Measurements from ENCODE around the gene TP63. TPM values are rescaled to one million over a fixed set of nuclear protein-coding genes. Genes with fewer than 3 reads are reported as not detected.

Gene TP63
- total RNA-seq, 4 donors from 2014 or later, result not detected

GRCh38 chr3:189680723-189681122, 49.5 kb downstream of the TP63 start:
- Histone ChIP-seq H3K36me3 (no peaks in the 10 kb centered on the region), H3K4me1 (no peaks in the 10 kb centered on the region), H3K9me3 (no peaks in the 10 kb centered on the region), H3K4me3 (no peak overlapping the region), H3K27ac (no peak overlapping the region), H3K27me3 (no peaks in the 10 kb centered on the region)
- TF ChIP-seq CTCF (IDR thresholded peaks at IDR 0.05) (no peak), POLR2A (IDR thresholded peaks at IDR 0.05) (no peak)
- in situ Hi-C loops (cut with MboI; ENCODE audit: low pct_ligation_motif_present in 1 of 4, low pct_unique_long_range_greater_than_20kb in 1 of 4, low sequenced_read_pairs in 3 of 4) (no loop called here), intact Hi-C loops (cut with DNase I; ENCODE audit: low total_unique reads) (no loop called here)
- DNase-seq, result no peak

GRCh38 chr3:189683546-189684255, 52.5 kb downstream of the TP63 start:
- WGBS, 2 donors (ENCODE audit: low coverage in 1 of 2), result 78 to 84% methylated on average over 3 of the region's 3 CpGs
- intact Hi-C loops (cut with DNase I; ENCODE audit: low total_unique reads), result no loop called here
- in situ Hi-C loops (cut with MboI; ENCODE audit: low pct_ligation_motif_present in 1 of 4, low pct_unique_long_range_greater_than_20kb in 1 of 4, low sequenced_read_pairs in 3 of 4), result no loop called here
- H3K36me3 ChIP-seq, result no peaks in the 10 kb centered on the region
- no peak overlapping the region for H3K27ac ChIP-seq
- H3K4me3 ChIP-seq, result no peak overlapping the region
- H3K4me1 ChIP-seq, result no peaks in the 10 kb centered on the region
- TF ChIP-seq POLR2AphosphoS5 (IDR thresholded peaks at IDR 0.05) (no peak), EP300 (IDR thresholded peaks at IDR 0.05; ENCODE audit: low read depth) (no peak), CTCF (IDR thresholded peaks at IDR 0.05) (no peak), POLR2A (IDR thresholded peaks at IDR 0.05) (no peak)
- no peaks in the 10 kb centered on the region for H3K9me3 ChIP-seq
- no peak for DNase-seq
- no peaks in the 10 kb centered on the region for H3K27me3 ChIP-seq

GRCh38 chr3:189684317-189684716, 53.1 kb downstream of the TP63 start:
- 85 to 91% methylated on average over 2 of the region's 2 CpGs for WGBS, 2 donors (ENCODE audit: low coverage in 1 of 2)
- no peak for TF ChIP-seq CTCF (IDR thresholded peaks at IDR 0.05)
- no peak for TF ChIP-seq POLR2A (IDR thresholded peaks at IDR 0.05)
- TF ChIP-seq POLR2AphosphoS5 (IDR thresholded peaks at IDR 0.05), result no peak
- no peaks in the 10 kb centered on the region for H3K27me3 ChIP-seq
- intact Hi-C loops (cut with DNase I; ENCODE audit: low total_unique reads), result no loop called here
- H3K36me3 ChIP-seq, result no peaks in the 10 kb centered on the region
- no peak overlapping the region for H3K27ac ChIP-seq
- H3K4me3 ChIP-seq, result no peak overlapping the region
- DNase-seq, result no peak
- in situ Hi-C loops (cut with MboI; ENCODE audit: low pct_ligation_motif_present in 1 of 4, low pct_unique_long_range_greater_than_20kb in 1 of 4, low sequenced_read_pairs in 3 of 4), result no loop called here
- H3K9me3 ChIP-seq, result no peaks in the 10 kb centered on the region
- H3K4me1 ChIP-seq, result no peaks in the 10 kb centered on the region

GRCh38 chr3:189685291-189685690, 54.1 kb downstream of the TP63 start:
- intact Hi-C loops (cut with DNase I; ENCODE audit: low total_unique reads), result no loop called here

More at GRCh38 chr3:189685291-189685690, 54.1 kb downstream of the TP63 start:
- DNase-seq, result no peak
- Histone ChIP-seq H3K9me3 (no peaks in the 10 kb centered on the region), H3K4me1 (no peaks in the 10 kb centered on the region), H3K27ac (no peak overlapping the region), H3K4me3 (no peak overlapping the region), H3K36me3 (no peaks in the 10 kb centered on the region), H3K27me3 (no peaks in the 10 kb centered on the region)
- 74 to 83% methylated on average over 1 of the region's 1 CpG for WGBS, 2 donors (ENCODE audit: low coverage in 1 of 2)
- TF ChIP-seq POLR2AphosphoS5 (IDR thresholded peaks at IDR 0.05) (no peak), EP300 (IDR thresholded peaks at IDR 0.05; ENCODE audit: low read depth) (no peak), CTCF (IDR thresholded peaks at IDR 0.05) (no peak), POLR2A (IDR thresholded peaks at IDR 0.05) (no peak)
- in situ Hi-C loops (cut with MboI; ENCODE audit: low pct_ligation_motif_present in 1 of 4, low pct_unique_long_range_greater_than_20kb in 1 of 4, low sequenced_read_pairs in 3 of 4), result no loop called here
